Sigmoid colon (tissue), 7 donors: ENCODE measurements around the gene WDR83. TPM values are rescaled to one million over a fixed set of nuclear protein-coding genes. Genes with fewer than 3 reads are reported as not detected.

Experiments
- DNase-seq: peaks from one replicate; pipeline ENCODE4 v3.0.0-alpha.2; 2019
- H3K27ac ChIP-seq, 4 donors: fragments of 200-600 bp; sonication (generic); one replicate each; pipeline ENCODE4 v1.5.1; 2016 to 2019; ENCODE audit warnings: mild to moderate bottlenecking in 1 of 4
- H3K27me3 ChIP-seq, 3 donors: fragments of 200-600 bp; sonication (generic); one replicate each; pipeline ENCODE4 v1.5.1; 2019; ENCODE audit warnings: mild to moderate bottlenecking in 1 of 3
- H3K36me3 ChIP-seq, 4 donors: fragments of 200-600 bp; sonication (generic); one replicate each; pipeline ENCODE4 v1.5.1; 2016 to 2019
- H3K4me1 ChIP-seq, 4 donors: fragments of 200-600 bp; sonication (generic); one replicate each; pipeline ENCODE4 v1.5.1; 2017 to 2019
- H3K4me3 ChIP-seq, 4 donors: fragments of 200-600 bp; sonication (generic); one replicate each; pipeline ENCODE4 v1.5.1; 2017 to 2019; ENCODE audit warnings: mild to moderate bottlenecking in 2 of 4, moderate library complexity in 1 of 4
- H3K9me3 ChIP-seq, 4 donors: fragments of 200-600 bp in 3 of 4; sonication (generic) in 3 of 4; one replicate each; pipeline versions ENCODE4 v1.5.1 to v1.6.1; 2013 to 2019
- CTCF ChIP-seq, 4 experiments: fragments of 450-650 bp in 3 of 4; fragments of 200-600 bp in 1 of 4; IDR thresholded peaks; one replicate each; pipeline ENCODE4 v1.5.1; 2016 to 2019; ENCODE audit warnings: antibody characterized with exemption in 4 of 4, mild to moderate bottlenecking in 3 of 4, moderate library complexity in 2 of 4
- EP300 ChIP-seq, 4 donors: sonication (generic); formaldehyde crosslinking; IDR thresholded peaks; one replicate each; pipeline ENCODE4 v1.6.1; 2017; ENCODE audit warnings: antibody characterized with exemption in 4 of 4
- POLR2A ChIP-seq, 2 donors: fragments of 450-650 bp; IDR thresholded peaks; one replicate each; pipeline ENCODE4 v1.6.1; 2016; ENCODE audit warnings: antibody characterized with exemption in 2 of 2, mild to moderate bottlenecking in 2 of 2, moderate library complexity in 2 of 2
- POLR2AphosphoS5 ChIP-seq, 4 donors: sonication (generic); formaldehyde crosslinking; IDR thresholded peaks; one replicate each; pipeline ENCODE4 v1.6.1; 2017; ENCODE audit warnings: antibody characterized with exemption in 4 of 4
- WGBS, 2 donors: extraction: QIAGEN DNeasy Blood & Tissue Kit; methylation state at CpG; one replicate each; pipeline ENCODE4 v1.1.7; 2013; 5-methylcytosine and 5-hydroxymethylcytosine counted together
- intact Hi-C: fragments of 100-400 bp; cut with DNase I; formaldehyde crosslinking; loops from one replicate; pipeline ENCODE4 v1.15.1; 2023
- polyA plus RNA-seq, 3 donors: library from polyadenylated mRNA; stranded (reverse); fragments of 200-250 nt; gene quantifications; one replicate each; pipeline ENCODE4 v1.2.3, GENCODE V29; 2013
- total RNA-seq, 4 donors: library from RNA; depleted of rRNA; stranded (reverse); fragments of >200 nt; gene quantifications; one replicate each; pipeline ENCODE4 v1.1.0, GENCODE V29; 2016
- donor health status: healthy with polysubstance abuse.
- donor health status: Bipolar disorder and iron deficiency.
- donor health status: healthy.

Gene WDR83
- total and polyA plus RNA-seq, 7 donors, result 7.8 to 13.4 (median 11.0) TPM

GRCh38 chr19:12626958-12627357 is 39.6 kb upstream of the WDR83 start:
- 87 to 96% methylated on average over 8 of the region's 8 CpGs for WGBS, 2 donors
- Histone ChIP-seq H3K4me1 (peaks cover 0 to 3% (median 0%) of the 10 kb centered on the region in 4 donors), H3K9me3 (peaks cover 0 to 17% (median 6%) of the 10 kb centered on the region in 4 donors), H3K27me3 (no peaks in the 10 kb centered on the region), H3K4me3 (no peak overlapping the region), H3K27ac (no peak overlapping the region), H3K36me3 (peaks cover 44 to 77% (median 56%) of the 10 kb centered on the region in 4 donors)
- DNase-seq, result no peak
- intact Hi-C loops, result no loop called here
- no peak for TF ChIP-seq POLR2AphosphoS5 (IDR thresholded peaks at IDR 0.05)
- TF ChIP-seq CTCF (IDR thresholded peaks at IDR 0.05), result no peak
- TF ChIP-seq POLR2A (IDR thresholded peaks at IDR 0.05), result no peak
- TF ChIP-seq EP300 (IDR thresholded peaks at IDR 0.05), result no peak

GRCh38 chr19:12628040-12629022 is 38.3 kb upstream of the WDR83 start:
- TF ChIP-seq POLR2AphosphoS5 (IDR thresholded peaks at IDR 0.05) (peak in 1 of 4 donors; percentile 8), POLR2A (IDR thresholded peaks at IDR 0.05) (no peak)
- WGBS, 2 donors, result 97 to 98% methylated on average over 17 of the region's 17 CpGs
- DNase-seq, result no peak
- Histone ChIP-seq H3K27ac (no peak overlapping the region), H3K27me3 (no peaks in the 10 kb centered on the region), H3K4me3 (no peak overlapping the region), H3K4me1 (no peaks in the 10 kb centered on the region), H3K9me3 (peaks cover 0 to 17% (median 6%) of the 10 kb centered on the region in 4 donors), H3K36me3 (peaks cover 44 to 77% (median 56%) of the 10 kb centered on the region in 4 donors)
- intact Hi-C loops, result no loop called here

- TF ChIP-seq EP300 (IDR thresholded peaks at IDR 0.05), result no peak
- 91 to 95% methylated on average over 7 of the region's 7 CpGs for WGBS, 2 donors
- no peaks in the 10 kb centered on the region for H3K4me1 ChIP-seq
- no peak overlapping the region for H3K27ac ChIP-seq
- H3K36me3 ChIP-seq, result peaks cover 44 to 69% (median 51%) of the 10 kb centered on the region in 4 donors
- H3K4me3 ChIP-seq, result no peak overlapping the region
- peaks cover 0 to 17% (median 6%) of the 10 kb centered on the region in 4 donors for H3K9me3 ChIP-seq
- intact Hi-C loops, result no loop called here
- no peaks in the 10 kb centered on the region for H3K27me3 ChIP-seq
- no peak for DNase-seq
Measured at GRCh38 chr19:12629215-12629614, 37.4 kb upstream of the WDR83 start.

- intact Hi-C loops, result no loop called here
- Histone ChIP-seq H3K4me3 (no peak overlapping the region), H3K4me1 (peaks cover 0 to 12% (median 11%) of the 10 kb centered on the region in 4 donors), H3K27me3 (no peaks in the 10 kb centered on the region), H3K36me3 (peaks cover 0 to 3% (median 0%) of the 10 kb centered on the region in 4 donors), H3K9me3 (no peaks in the 10 kb centered on the region), H3K27ac (no peak overlapping the region)
- TF ChIP-seq POLR2AphosphoS5 (IDR thresholded peaks at IDR 0.05) (no peak), EP300 (IDR thresholded peaks at IDR 0.05) (no peak), POLR2A (IDR thresholded peaks at IDR 0.05) (no peak), CTCF (IDR thresholded peaks at IDR 0.05) (no peak)
- 35 to 81% methylated on average over 13 of the region's 13 CpGs for WGBS, 2 donors
- DNase-seq, result no peak
Measured at GRCh38 chr19:12636631-12637030, 30.0 kb upstream of the WDR83 start.

- Histone ChIP-seq H3K4me3 (no peak overlapping the region), H3K27ac (no peak overlapping the region), H3K9me3 (no peaks in the 10 kb centered on the region), H3K27me3 (no peaks in the 10 kb centered on the region), H3K4me1 (peaks cover 0 to 12% (median 11%) of the 10 kb centered on the region in 4 donors), H3K36me3 (no peaks in the 10 kb centered on the region)
- WGBS, 2 donors, result 94 to 97% methylated on average over 22 of the region's 22 CpGs
- no peak for DNase-seq
- peak in 2 of 4 donors; percentile 5 to 8 for TF ChIP-seq POLR2AphosphoS5 (IDR thresholded peaks at IDR 0.05)
- no peak for TF ChIP-seq EP300 (IDR thresholded peaks at IDR 0.05)
- intact Hi-C loops, result no loop called here
Measured at GRCh38 chr19:12638611-12639182, 27.9 kb upstream of the WDR83 start.
